HG03378 (cell line): ENCODE measurements around the gene ABTB1.

ENCODE experiments used
- ATAC-seq: cut with Tn5 transposase; IDR thresholded peaks from one replicate; pipeline ENCODE4 v1.9.1; 2021; ENCODE audit warnings: mild to moderate bottlenecking, moderate library complexity; ENCODE audit not compliant: unreplicated experiment

Gene ABTB1

DNA sequence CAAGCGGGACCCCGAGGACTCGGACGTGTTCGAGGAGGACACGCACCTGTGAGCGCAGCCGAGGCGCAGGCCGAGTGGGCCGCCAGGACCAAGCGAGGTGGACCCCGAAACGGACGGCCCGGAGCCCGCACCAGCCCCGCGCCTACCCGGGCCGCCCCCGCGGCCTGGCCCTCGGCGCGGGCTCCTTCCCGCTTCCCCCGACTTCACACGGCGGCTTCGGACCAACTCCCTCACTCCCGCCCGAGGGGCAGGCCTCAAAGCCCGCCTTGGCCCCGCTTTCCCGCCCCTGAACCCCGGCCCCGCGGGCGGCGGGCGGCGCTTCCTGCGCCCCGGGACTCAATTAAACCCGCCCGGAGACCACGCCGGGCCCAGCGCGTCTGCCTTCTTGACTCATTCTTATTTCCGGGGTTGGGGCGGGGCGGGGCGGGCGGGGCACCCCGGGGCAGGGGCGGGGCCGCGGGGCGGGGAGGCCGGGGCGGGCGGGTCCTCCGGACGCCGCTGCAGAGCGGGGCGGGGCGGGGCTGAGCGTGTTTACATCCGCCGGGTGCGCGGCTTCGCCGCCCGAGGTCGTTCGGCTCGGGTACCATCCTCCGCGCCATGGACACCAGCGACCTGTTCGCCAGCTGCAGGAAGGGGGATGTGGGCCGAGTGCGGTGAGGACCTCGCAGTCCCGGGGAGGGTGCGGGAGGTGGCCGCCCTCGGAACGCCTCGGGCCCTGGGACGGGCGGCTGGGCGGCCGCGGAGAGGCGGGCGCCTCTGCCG is at the start of gene ABTB1:
ABTB1 (plus strand) TSS at position 524 of the 762 bp plus-strand sequence; CDS start at position 598, 74 bp downstream.
- no peak for ATAC-seq

DNA sequence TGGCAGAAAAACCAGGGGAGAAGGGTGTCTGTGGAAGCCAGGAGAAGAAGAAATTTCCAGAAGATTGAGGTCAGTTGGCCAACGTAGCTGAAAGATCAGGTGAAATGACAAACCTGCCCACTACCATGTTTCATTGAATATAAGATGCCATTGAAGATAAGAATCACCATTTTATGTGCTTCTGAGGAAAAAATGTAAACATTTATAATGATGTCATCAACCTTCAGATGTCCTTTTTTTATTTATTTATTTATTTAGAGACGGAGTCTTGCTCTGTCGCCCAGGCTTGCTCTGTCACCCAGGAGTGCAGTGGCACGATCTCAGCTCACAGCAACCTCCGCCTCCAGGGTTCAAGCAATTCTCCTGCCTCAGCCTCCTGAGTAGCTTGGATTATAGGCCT is 48.7 kb upstream of the ABTB1 start:
- no peak for ATAC-seq

- no peak for ATAC-seq
Observed at GRCh38 chr3:127625821-127626220, 46.9 kb upstream of the ABTB1 start.

DNA sequence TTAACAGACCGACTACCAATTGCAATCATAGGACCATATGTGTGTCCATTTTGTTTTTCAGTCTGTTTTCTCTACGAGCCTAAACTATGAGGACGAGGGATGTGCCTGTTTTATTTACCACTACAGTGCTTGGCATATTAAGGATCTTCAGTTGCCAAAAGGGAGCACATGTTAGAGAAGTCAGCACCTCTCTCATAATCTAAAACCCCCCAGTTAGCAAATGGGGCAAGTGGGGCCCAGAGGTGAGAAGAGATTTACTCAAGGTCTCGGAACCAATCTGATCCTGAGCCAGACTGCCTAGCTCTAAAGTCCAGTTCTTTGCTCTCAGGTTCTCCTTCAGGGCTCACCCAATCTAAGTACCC is 44.3 kb upstream of the ABTB1 start:
- no peak for ATAC-seq

- no peak for ATAC-seq
Observed at GRCh38 chr3:127628788-127629466, 43.8 kb upstream of the ABTB1 start, which contains the start of gene PODXL2. Gene PODXL2, plus strand, starts transcription at chr3:127629185. Its CDS starts 35 bp downstream, at chr3:127629220.

GRCh38 chr3:127629467-127630403 is 43.0 kb upstream of the ABTB1 start:
- ATAC-seq: no peak

DNA sequence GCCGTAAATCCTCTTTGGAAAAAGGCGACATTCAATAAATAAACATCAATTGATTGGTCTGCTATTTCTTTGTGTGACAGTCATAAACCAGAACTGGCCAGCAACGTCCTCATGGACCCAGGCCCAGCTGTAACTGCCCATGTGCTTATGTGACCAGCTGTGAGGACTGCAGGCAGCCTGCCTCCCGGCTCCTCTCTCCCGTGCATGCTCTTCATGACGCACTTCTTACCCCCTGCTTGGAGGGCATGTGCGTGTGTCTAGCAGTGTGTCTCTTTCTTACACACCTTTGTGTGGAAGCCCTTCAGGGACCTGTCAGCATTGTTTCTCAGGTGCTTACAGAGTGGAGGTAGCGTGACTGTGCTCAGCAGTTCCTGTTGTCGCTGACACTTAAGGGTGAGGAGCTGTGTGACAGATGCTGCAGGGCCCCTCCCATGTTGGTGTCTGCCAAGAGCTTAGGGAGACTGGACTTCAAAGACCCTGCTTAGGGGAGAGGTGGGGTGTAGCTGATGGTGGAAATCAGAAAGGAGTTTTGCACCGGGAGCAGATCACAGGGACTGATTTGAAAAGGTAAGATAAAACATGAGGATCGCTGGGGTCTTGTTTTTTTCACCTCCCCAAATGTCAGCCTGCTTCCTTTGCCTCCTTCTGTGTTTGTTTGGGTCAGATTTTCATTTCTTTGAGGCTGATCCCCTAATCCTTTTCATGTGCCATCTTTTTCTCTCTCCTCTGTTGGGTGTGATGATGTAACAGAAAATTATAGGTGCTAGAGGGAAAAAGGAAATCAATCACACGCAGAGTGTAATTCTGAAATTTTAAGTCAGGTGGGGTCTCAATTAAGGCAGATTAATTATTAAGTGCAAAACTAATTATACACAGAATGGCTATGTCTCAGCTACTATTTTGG is 41.7 kb upstream of the ABTB1 start:
- no peak for ATAC-seq

DNA sequence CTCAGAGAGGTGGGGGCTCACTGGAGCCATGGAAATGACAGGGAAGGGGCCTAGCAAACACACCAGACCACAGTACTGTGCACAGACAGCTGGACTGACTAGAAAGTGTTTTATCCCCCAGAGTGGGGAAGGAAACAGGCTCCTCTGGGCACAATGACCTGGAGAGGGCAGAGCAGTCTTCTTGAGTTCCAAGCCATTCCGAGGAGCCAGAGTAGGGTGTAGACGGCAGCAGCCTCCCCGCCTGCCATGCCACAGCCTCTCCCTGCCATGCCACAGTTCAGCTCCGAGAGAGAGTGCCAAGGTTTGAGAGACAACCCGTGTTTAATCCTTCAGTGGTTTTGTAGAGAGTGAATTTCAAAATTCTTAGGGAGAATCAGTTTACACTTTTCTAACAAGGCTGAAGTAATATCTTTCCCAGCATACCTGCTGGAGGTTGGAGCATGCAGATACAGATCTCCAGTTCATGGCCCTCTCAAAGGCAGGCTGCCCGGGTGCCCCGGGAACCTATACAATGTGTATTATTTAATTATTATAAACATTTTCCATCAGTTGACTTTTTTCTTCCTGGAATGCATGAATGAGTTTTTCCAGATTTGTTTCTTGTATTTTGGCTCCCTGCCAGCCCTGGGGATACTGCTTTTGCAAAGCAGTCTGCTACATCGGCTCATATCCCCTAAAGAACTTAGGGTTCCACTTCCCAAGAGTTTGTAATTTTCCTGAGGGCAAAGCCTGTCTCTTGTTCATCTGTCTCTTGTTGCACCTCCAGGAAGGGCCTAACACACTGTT is 40.5 kb upstream of the ABTB1 start:
- ATAC-seq: no peak

- ATAC-seq: no peak
Observed at GRCh38 chr3:127634653-127635052, 38.1 kb upstream of the ABTB1 start.

DNA sequence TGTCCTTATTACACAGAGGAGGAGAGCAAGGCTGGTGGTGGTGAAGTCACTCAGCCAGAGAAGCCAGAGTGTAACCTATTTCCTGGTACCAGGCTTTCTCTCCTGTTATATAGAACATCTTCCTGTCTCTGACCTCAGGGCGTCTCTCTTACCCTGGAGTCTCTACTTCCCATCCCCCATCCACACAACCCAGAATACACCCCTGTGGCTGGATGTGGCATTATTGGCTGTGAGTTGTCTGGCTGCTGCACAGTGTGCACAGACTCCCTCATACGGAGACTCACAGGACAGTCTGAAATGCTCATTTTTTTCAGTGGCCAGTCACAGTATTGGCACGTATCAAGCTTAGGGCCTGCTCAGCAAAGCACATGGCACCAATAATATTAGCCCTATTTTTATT is 35.2 kb upstream of the ABTB1 start:
- no peak for ATAC-seq

- ATAC-seq: no peak
Observed at GRCh38 chr3:127637971-127638370, 34.8 kb upstream of the ABTB1 start.

GRCh38 chr3:127639173-127640041 is 33.3 kb upstream of the ABTB1 start:
- no peak for ATAC-seq

GRCh38 chr3:127640042-127640355 is 32.8 kb upstream of the ABTB1 start:
- ATAC-seq: no peak

- ATAC-seq: no peak
Observed at GRCh38 chr3:127644641-127645370, 27.9 kb upstream of the ABTB1 start.

DNA sequence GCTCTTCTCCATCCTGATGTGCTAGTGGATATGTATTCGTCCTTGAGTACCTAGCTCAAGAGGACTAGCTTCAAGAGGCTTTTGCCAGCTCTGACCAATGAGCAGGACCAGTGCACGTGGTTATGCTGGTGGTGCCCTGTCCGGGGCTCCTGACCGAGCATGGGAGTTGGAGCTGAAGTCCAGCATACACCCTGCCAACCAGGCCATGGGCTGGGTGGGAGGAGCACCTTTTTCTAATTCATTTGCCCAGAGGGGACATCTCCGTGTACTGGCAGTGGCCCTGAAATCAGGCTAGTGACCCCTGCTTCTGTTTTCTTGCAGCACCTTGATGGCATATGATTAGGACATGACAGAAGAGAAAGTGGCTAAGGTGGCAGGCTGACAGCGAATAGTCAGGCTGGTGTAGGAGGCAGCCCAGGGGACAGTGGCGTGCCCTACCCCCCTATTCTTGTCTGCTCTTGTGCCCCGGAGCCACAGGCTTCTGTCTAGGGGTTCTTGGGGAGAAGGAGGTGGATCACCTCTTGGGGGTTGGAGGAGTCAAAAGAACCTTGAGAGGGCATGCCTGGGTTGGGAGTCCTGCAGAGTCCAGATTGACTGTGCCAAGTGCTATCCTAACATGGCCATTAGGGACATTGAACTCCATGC is 27.3 kb upstream of the ABTB1 start:
- ATAC-seq: no peak

DNA sequence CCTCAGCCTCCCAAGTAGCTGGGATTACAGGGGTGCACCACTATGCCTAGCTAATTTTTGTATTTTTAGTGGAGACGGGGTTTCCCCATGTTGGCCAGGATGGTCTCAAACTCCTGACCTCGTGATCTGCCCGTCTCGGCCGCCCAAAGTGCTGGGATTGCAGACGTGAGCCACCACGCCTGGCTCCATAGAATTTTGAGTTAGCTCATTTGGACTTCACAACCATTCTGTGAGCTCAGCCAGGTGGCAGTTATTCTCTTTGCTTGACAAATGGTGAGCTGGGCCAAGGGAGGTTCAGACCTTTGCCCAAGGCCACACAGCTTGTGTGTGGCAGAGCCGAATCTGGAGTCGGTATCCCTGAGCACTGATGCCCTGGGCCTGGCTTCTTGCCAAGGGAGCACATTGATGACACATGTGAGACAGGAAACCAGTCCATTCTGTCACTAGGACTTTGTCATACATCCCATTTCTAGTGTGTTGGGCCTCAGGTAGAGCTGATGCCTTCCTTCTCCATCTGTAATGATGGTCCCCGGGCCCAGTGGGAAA is 26.2 kb upstream of the ABTB1 start:
- ATAC-seq: no peak

GRCh38 chr3:127647166-127647844 is 25.4 kb upstream of the ABTB1 start:
- ATAC-seq: no peak
